SK-N-SH (cell line): ENCODE data around the gene PEX3.

Experiments
- GATA2 ChIP-seq: sonication (generic); formaldehyde crosslinking; IDR thresholded peaks from 2 replicates; pipeline ENCODE4 v1.5.0; 2020; ENCODE audit warnings: mild to moderate bottlenecking, missing genetic modification reagents
- NFIC ChIP-seq: IDR thresholded peaks from 2 replicates; pipeline ENCODE4 v1.4.0; 2012; ENCODE audit warnings: borderline replicate concordance
- RFX5 ChIP-seq: IDR thresholded peaks from 2 replicates; pipeline ENCODE4 v1.6.1; 2012; ENCODE audit warnings: mild to moderate bottlenecking, improper control_type of control experiment, low read length
- TF ChIP-seq, protein P1 (sequence below): fragments of 200-600 bp; sonication (generic); IDR thresholded peaks from 2 replicates; pipeline ENCODE4 v1.6.1; 2017; ENCODE audit warnings: antibody characterized with exemption, mild to moderate bottlenecking, moderate library complexity
- TF ChIP-seq, protein P2 (sequence below): IDR thresholded peaks from 2 replicates; pipeline ENCODE4 v1.6.1; 2012; ENCODE audit warnings: mild to moderate bottlenecking, low read depth, low read length, moderate library complexity
- TF ChIP-seq, protein P3 (sequence below): fragments of 150-350 bp; IDR thresholded peaks from 2 replicates; pipeline ENCODE4 v1.6.1; 2017; ENCODE audit warnings: antibody characterized with exemption, low read length, low read depth, borderline replicate concordance

DNA sequence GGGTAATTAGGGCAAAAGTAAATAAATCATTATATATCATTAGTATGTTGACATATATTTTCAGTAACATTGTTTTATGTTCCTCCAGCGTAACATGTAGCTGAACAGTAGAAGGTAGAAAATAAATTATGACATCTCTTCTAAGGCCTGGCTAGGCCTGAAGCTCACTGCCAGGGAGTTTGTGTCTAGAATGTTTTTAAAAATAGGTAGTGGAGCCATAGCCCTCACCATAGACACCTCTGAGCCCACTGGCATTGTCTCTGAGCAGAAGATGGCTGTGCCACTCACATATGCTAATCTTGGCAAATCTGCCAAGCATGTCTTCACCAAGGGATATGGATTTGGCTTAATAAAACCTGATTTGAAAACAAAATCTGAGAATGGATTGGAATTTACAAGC is 39.6 kb downstream of the PEX3 start:
- TF ChIP-seq, protein P1, sequence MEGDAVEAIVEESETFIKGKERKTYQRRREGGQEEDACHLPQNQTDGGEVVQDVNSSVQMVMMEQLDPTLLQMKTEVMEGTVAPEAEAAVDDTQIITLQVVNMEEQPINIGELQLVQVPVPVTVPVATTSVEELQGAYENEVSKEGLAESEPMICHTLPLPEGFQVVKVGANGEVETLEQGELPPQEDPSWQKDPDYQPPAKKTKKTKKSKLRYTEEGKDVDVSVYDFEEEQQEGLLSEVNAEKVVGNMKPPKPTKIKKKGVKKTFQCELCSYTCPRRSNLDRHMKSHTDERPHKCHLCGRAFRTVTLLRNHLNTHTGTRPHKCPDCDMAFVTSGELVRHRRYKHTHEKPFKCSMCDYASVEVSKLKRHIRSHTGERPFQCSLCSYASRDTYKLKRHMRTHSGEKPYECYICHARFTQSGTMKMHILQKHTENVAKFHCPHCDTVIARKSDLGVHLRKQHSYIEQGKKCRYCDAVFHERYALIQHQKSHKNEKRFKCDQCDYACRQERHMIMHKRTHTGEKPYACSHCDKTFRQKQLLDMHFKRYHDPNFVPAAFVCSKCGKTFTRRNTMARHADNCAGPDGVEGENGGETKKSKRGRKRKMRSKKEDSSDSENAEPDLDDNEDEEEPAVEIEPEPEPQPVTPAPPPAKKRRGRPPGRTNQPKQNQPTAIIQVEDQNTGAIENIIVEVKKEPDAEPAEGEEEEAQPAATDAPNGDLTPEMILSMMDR: no peak
- TF ChIP-seq, protein P2, sequence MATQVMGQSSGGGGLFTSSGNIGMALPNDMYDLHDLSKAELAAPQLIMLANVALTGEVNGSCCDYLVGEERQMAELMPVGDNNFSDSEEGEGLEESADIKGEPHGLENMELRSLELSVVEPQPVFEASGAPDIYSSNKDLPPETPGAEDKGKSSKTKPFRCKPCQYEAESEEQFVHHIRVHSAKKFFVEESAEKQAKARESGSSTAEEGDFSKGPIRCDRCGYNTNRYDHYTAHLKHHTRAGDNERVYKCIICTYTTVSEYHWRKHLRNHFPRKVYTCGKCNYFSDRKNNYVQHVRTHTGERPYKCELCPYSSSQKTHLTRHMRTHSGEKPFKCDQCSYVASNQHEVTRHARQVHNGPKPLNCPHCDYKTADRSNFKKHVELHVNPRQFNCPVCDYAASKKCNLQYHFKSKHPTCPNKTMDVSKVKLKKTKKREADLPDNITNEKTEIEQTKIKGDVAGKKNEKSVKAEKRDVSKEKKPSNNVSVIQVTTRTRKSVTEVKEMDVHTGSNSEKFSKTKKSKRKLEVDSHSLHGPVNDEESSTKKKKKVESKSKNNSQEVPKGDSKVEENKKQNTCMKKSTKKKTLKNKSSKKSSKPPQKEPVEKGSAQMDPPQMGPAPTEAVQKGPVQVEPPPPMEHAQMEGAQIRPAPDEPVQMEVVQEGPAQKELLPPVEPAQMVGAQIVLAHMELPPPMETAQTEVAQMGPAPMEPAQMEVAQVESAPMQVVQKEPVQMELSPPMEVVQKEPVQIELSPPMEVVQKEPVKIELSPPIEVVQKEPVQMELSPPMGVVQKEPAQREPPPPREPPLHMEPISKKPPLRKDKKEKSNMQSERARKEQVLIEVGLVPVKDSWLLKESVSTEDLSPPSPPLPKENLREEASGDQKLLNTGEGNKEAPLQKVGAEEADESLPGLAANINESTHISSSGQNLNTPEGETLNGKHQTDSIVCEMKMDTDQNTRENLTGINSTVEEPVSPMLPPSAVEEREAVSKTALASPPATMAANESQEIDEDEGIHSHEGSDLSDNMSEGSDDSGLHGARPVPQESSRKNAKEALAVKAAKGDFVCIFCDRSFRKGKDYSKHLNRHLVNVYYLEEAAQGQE: no peak
- no peak for TF ChIP-seq NFIC
- no peak for TF ChIP-seq GATA2 (CRISPR knock-in tag)
- TF ChIP-seq RFX5: no peak
- TF ChIP-seq, protein P3, sequence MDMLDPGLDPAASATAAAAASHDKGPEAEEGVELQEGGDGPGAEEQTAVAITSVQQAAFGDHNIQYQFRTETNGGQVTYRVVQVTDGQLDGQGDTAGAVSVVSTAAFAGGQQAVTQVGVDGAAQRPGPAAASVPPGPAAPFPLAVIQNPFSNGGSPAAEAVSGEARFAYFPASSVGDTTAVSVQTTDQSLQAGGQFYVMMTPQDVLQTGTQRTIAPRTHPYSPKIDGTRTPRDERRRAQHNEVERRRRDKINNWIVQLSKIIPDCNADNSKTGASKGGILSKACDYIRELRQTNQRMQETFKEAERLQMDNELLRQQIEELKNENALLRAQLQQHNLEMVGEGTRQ: no peak
